ENCODE data around the gene SYPL1.

SYPL1 gene

GRCh38 chr7:106089647-106090046 lies 22.5 kb downstream of the SYPL1 start:
- no peak for DNase-seq

GRCh38 chr7:106088014-106088413 lies 24.1 kb downstream of the SYPL1 start:
- DNase-seq = no peak

- no peak for DNase-seq
These were observed 26.1 kb downstream of the SYPL1 start for GRCh38 chr7:106086062-106086461.

GRCh38 chr7:106085015-106085414 lies 27.1 kb downstream of the SYPL1 start:
- no peak for DNase-seq

- no peak for DNase-seq
These were observed 28.4 kb downstream of the SYPL1 start for GRCh38 chr7:106083717-106084116.

GRCh38 chr7:106082087-106082854 lies 29.8 kb downstream of the SYPL1 start:
- DNase-seq = no peak

- DNase-seq = no peak
These were observed 31.7 kb downstream of the SYPL1 start for GRCh38 chr7:106080300-106080987.

GRCh38 chr7:106076537-106076936 lies 35.6 kb downstream of the SYPL1 start:
- DNase-seq = no peak

- no peak for DNase-seq
These were observed 36.2 kb downstream of the SYPL1 start for GRCh38 chr7:106075937-106076336.

GRCh38 chr7:106074257-106074656 lies 37.9 kb downstream of the SYPL1 start:
- DNase-seq = no peak

GRCh38 chr7:106073701-106074100 lies 38.4 kb downstream of the SYPL1 start:
- no peak for DNase-seq

- DNase-seq = no peak
These were observed 39.4 kb downstream of the SYPL1 start for GRCh38 chr7:106072715-106073091.

GRCh38 chr7:106071999-106072714 lies 40.0 kb downstream of the SYPL1 start:
- DNase-seq = no peak

- DNase-seq = no peak
These were observed 40.6 kb downstream of the SYPL1 start for GRCh38 chr7:106071356-106071998.

GRCh38 chr7:106070567-106071254 lies 41.4 kb downstream of the SYPL1 start:
- no peak for DNase-seq

- no peak for DNase-seq
These were observed 41.9 kb downstream of the SYPL1 start for GRCh38 chr7:106070201-106070551.

- DNase-seq = no peak
These were observed 42.5 kb downstream of the SYPL1 start for GRCh38 chr7:106069471-106070200.

- peak; percentile 44 for DNase-seq
These were observed 43.1 kb downstream of the SYPL1 start for GRCh38 chr7:106068986-106069385.

GRCh38 chr7:106068538-106068961 lies 43.6 kb downstream of the SYPL1 start:
- DNase-seq = no peak

- DNase-seq = no peak
These were observed 44.4 kb downstream of the SYPL1 start for GRCh38 chr7:106067678-106068077.

GRCh38 chr7:106065575-106066500 lies 46.3 kb downstream of the SYPL1 start:
- DNase-seq = peak; percentile 66

Data from fibroblast of skin of back (primary cell).